Frontal cortex (tissue), 4 donors: ENCODE data around the gene HOXD13. TPM values are rescaled to one million over a fixed set of nuclear protein-coding genes. Genes with fewer than 3 reads are reported as not detected.

Source experiments
- DNase-seq, 2 donors: peaks; one replicate each; pipeline ENCODE4 v3.0.0; 2012; ENCODE audit warnings: low spot score in 2 of 2
- FAIRE-seq: peaks from 2 replicates; lab custom pipeline; 2012; peaks lifted over from hg19 to GRCh38; lab: Jason Lieb, UNC
- total RNA-seq: library from RNA; depleted of rRNA; stranded (reverse); fragments of >200 nt; gene quantifications from one replicate; pipeline ENCODE4 v1.2.3, GENCODE V29; 2014
- donor health status: control.
- donor health status: control.
- donor health status: control.

Gene HOXD13
- total RNA-seq, 1 donor from 2014 or later: not detected

DNA sequence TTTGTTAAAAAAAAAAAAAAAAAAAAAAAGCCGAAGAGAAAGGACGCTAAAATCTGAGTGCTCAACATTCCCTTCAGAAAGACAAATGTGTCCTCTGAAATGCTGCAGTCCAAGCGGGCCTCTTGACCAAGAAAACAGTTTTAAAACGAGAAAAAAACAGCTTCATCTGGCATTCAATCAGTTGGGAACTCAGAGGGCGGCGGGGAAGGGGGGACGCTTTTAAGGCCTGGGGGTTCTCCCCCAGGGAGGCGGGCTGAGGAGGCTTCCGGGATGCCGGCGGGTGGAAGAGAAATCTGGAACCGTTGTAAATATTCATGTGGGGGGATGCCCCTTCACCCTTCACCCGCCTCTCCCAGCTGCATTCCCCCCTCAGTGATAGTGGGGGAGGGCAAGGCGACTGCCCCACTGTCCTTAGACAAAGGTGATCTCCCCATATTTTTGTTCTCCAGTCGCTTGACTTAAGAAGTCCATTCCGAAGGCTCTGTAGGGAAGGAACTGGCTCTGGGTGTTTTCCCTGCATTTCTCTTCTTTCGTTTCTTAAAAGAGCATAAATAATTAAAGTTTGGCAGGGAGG, 11.3 kb downstream of the HOXD13 start:
- DNase-seq (no peak), FAIRE-seq (no peak)

DNA sequence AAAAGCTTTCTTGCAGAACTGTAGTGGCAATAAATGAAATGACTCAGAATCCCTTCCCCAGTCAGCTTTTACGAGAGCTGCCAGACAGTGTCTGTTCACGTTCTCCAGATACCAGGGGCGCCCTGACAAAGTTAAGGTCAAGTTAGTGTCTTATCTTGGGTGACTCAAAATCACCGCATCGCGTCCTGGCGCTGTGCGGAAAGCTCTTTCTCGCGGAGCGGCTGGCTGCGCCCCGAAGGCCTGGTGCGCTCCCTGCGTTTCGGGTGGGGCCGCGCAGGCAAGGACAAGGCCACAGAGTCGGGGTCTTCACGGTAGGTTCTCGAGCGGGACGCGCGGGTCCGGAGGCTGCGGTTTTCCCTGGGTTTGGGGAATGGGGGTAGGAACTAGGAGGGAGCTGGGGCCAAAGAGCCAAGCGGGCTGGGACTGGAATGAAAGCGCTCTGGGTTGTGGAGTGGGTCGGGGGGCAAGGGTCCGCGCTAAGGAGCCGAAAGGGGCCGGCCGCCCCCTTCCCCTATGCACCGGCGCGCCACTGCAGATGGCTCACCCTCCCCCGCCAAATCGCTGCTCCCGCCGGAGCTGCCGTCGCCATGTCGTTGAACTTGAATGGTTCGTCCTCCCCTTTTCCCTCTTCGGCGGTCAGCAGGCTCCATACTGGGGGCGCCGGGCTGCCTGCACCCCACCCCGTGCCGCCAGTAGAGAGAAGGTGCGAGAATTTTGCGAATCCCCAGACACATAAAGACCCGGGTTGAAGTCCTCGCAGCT, 12.0 kb downstream of the HOXD13 start:
- FAIRE-seq (no peak), DNase-seq (no peak)

DNA sequence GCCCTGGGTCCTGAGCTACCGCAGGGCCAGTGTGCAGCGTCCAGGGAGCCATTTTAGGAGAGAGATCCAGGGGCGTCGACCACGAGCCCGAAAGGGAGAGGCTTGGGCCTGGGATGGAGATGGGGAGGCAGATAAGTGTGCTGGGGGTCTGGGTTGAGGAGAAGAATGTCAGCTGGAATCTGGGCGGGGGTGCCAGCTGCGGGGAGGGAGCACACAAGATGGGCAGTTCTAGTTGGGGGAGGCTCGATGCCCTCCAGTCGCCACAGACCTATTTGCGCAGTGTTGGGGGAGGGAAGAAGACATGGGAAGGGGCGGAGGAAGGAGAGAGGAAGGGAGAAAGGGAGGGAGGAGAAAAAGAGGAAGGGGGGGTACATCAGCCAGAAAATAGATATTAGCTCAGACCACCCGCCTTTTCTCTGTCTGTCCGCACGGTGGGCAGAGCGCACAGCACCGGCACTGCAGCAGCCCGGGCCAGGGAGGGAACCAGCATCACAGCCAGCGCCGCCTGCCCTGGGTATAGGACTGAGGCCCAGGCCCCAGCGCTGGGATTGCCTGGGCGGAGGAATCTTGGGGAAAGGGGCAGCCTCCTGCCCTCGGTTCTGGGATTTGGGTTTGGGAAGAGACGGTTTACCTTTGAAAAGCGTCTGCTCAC, 12.7 kb downstream of the HOXD13 start:
- no peak for DNase-seq
- FAIRE-seq: no peak

DNA sequence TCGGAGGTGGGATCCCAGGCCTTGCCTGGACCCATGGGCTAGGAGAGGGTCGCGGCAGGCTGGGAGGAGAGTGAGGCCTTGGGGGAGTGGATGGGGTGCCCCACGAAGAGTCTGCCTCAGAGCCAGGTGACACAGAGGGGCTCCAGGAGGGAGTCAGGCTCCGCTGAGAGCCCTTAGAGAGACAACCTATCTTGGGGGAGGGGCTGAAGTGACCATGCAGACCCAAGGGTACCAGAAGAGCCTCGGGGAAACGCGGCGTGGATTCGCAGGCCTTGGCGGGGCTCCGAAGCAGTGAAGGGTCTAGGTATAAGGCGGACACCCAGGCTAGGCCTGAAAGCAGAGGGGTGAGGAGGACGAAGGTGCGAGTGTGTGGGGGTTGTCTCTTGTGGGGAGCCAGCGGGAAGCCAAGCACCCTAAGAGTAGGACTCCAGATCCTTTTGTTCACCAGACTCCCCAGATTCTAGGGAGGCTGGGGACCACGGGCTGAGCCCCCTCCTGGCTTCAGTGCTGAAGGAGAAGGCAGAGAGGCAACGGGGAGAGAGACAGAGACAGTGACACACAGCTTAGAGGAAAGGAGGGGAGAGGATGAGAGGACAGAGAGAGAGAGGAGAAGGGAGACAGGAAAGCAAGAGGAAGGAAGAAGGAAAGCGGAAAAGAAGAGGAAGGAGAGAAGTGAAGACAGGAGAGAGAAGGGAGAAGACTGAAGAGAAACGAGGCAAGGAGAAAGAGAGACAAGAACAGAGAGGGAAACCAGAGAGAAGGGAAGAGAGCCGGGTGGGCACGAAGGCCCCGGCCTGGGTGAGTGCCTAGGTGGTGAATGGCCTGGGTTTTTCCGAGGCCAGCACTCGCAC, 13.4 kb downstream of the HOXD13 start:
- no peak for DNase-seq
- FAIRE-seq: no peak

DNA sequence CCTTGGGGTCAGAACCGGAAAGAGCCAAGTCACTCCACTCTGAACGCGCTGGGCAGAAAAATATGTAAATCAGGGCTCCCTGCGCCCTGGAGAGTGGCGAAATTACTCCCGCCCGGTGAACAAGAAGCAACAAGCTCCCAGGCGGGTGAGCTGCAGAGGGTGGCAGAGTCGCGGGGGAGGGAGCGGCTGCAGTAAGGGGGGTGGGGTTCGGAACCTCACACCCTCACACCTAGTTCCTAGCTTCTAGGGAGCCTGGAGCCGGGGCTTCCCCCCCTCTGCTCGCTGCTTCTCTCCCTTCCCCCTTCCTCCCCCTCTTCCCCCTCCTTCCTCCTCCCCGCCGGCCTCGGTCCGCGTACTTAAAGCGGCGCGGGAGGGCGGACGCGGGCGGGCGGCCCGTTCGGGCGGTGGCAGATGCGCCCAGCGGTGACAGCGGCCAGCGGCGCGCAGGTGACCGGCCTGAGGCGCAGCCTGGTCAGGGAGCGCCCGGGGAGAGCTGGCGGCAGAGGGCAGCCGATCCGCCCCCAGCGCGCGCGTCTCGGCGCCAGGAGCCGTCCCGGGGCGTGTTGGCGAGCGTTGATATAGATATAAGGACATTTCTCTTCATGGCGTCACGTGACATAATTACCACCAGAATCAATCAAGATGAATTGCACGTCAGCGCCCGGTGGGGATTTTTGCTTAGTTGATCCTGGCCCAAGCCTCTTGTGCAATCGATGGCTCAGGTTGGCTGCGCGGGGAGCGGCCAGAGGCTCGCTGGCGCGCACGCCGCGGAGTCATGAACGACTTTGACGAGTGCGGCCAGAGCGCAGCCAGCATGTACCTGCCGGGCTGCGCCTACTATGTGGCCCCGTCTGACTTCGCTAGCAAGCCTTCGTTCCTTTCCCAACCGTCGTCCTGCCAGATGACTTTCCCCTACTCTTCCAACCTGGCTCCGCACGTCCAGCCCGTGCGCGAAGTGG, 14.3 kb downstream of the HOXD13 start, which contains the start of gene HOXD11:
HOXD11 (plus strand) TSS at position 700 of the 959 bp plus-strand sequence; CDS start at position 776, 76 bp downstream.
- FAIRE-seq: no peak
- DNase-seq: no peak

DNA sequence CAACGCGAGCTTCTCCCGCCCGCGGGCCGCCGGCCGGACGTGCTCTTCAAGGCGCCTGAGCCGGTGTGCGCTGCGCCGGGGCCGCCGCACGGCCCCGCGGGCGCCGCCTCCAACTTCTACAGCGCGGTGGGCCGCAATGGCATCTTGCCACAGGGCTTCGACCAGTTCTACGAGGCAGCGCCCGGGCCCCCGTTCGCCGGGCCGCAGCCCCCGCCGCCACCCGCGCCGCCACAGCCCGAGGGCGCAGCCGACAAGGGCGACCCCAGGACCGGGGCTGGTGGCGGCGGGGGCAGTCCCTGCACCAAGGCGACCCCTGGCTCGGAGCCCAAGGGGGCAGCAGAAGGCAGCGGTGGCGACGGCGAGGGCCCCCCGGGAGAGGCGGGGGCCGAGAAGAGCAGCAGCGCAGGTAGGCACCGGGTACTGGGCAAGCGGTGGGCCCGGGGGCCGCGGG, 15.2 kb downstream of the HOXD13 start:
- DNase-seq: no peak
- no peak for FAIRE-seq

DNA sequence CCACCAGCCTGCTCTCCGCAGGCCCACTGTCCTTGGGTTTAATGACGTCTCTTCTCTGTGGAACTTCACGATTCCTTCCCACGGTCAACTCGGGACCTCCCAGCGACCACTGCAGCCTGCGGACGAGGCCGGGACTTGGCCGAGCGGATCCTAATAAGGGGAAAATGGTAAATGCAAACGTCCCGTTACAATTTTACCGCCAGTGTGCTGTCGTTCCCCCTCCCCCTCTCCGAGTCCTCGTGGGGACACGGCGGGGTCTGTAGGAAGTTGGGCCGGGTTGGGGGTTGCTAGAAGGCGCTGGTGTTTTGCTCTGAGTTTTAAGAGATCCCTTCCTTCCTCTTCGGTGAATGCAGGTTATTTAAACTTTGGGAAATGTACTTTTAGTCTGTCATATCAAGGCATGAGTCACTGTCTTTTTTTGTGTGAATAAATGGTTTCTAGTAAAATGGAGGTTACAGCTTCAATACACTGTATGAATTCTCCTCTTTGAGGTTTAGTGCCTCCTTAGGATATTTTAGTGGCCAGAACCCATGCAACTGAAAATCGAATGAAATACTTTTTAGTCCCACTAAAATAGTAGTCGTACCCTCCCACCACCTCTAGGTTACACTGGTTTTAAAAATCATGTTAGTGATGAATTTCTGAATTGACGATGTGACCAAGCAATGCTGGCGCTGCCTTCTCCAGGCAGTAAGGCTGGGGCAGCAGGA, 16.8 kb downstream of the HOXD13 start:
- FAIRE-seq: no peak
- no peak for DNase-seq

DNA sequence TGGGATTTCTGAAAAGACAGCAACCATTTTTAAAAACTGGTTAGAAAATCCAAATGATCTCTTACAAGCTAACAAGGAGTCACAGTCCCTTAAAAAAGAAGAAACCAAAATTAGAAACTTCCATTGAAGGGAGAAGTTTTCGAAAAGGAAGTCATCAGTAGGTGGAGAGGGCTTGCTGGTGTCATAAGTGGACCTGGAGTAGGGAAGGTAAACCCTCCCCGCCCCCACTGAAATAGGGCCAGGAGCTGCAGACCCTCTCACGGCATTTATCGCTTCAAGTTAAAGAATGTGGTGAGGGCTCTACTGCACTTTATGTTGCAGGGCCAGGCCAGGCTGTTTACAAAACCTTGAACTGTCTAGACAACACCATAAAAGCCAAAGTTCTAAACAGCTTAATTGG, 17.4 kb downstream of the HOXD13 start:
- FAIRE-seq (no peak), DNase-seq (no peak)

DNA sequence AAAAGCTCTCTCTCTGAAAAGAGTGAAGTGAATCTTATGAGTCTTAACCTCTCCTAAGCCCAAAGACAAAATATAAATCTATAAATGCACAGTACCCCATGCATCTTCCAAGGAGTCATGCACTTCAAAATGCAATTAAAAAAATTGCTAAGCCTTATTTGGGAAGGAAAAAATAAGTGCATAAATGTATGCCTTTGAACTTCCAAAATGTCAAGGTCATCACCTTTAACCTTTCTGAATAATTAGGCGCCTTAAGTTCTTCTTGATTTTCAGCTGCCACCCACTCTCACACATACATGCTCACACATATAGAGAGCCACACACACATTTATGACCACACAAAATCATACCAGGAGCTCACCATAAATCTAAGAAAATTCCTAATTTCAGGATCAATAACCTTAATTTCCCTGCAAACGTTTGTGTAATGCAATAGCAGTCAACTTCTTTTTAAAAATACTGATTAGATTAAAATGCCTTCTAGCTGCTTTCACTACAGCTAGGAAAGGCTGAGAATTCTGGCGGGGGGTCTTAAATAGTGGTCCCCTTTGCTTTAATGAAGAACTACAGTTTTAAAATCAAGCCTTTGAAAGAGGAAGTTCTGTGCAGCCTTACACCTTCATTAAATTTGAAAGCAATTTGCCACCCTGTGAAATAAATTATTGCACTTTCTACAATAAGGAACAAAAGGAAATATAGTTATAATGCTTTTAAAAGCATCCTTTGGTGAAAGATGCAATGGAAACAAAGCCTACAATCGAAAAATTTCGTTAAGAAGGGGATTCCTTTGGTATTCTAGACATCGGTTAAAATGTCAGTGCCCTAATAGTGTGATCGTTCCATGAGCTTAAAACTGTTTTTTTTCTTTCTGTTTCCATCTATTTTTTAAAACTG, 18.1 kb downstream of the HOXD13 start:
- FAIRE-seq: no peak
- DNase-seq: no peak

DNA sequence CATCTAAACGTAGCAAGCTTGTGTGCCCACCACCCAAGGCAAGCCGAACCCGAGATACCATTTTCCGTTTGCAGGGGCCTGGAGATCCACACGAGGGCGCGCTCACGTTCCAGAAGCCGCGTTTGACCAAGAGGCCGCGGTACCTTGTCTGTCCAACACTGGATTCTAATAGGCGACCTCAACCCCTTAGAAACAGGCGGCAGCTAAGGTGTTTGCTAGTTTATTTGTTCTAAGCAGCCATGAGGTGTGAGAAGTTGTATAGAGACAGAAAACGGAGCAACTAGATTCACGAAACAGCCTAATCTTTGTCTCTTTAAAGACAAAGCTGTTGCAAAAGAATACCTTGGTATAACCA, 18.8 kb downstream of the HOXD13 start:
- no peak for DNase-seq
- FAIRE-seq: no peak

DNA sequence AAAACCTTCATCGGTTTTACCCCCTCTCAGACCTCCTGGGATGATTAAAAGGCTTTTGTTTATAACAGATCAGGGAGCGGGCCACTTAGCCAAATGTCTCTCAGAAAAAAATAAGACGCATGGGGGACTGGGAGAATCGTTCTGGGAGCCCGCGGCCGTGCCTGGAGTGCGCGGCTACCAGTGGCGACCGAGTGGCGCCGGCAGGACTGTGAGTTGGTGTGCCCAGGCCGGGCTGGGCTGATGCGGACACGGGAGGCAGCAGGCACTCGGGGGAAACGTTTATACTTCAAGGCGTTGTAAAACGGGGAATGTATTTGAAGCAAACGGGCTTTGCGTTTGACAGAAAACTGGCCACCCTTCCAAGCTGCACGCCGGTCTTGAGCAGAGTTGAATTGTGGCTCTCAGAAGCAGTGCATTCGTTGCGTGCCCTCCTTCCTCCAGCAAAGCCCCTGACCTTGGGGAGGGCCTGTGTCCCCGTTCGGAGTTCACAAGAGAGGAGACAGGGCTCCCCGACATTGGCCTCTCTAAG, 19.4 kb downstream of the HOXD13 start:
- DNase-seq: no peak
- no peak for FAIRE-seq

DNA sequence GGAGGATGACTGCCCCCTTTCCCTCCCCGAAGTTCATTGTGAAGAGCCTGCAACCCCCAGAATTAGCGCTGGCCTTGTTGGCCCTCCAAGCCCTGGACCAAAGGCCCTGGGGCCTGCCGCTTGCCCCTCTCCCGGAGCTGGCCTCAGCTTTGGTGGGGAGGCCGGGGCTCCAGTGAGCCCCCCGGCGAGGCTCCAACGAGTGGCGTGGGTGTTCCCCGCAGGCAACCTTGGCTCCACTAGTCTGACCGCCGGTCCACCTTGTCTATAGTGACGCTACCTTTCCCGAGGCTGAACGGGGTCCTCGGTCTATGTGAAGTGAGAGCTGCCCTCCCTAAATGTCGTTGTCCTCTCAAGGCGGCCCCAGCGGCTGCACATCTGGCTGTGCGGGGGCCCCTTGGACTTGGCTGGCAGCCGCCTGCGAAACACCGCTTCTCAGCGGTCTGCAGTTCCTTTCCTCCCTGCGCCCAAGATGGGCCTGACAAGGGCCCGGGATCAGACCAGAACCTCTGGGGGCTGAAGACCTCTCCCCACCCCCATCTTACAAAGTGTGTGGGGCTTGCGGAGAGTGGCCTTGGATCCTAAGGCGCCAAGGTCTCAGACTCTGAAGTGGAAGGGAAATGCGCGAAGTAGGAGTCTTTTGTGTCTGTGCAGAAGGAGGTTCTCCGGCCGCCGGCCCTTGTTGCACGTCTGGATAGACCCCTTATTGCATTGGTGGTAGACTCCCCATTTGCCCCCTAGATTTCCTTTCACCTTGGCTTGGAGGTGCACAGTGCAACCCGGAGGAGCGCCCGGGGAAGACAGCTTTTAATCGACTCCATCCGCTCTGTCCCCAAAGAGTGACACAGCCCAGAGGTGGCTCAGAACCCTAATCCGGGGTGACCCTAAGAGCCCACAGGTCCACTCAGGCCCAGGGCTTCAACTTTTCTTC, 20.1 kb downstream of the HOXD13 start:
- FAIRE-seq: no peak
- DNase-seq: no peak

DNA sequence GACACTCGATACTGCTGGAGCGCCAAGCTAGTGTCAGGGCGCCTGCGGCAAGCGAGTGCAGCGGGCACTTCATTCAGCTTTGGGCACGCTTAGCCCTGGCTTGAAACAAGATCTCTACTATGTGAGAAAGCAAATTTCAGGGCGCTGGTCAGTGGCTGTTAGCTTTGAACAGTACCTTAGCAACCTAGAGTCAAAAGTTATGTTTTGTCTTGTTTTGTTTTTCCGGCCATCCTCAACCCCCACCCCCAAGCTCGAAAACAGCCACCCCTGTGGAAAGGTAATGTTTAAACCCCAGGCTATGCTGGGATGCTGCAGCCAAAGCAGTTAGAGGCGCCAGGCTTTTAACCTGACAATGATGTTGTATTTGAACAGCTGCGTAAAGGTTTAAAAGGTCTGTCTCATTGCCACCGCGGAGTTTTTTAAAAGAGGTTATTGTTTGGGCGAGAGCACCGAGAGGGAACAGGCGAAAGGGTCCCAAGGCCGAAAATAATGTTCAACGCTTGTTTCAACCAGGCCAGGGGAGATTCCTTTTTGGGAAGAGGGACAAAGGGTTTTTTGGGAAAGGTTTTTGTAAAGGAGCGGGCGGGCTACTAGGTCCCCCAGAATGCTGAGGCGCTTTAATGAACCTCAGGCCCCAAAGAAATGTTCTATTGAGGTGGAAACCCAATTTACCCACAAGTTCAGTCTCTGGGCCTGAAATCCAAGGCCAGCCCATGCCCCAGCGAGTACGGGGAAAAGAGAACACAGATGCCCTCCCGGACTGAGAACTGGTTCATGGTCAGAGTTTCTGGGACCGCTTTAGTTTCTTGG, 21.8 kb downstream of the HOXD13 start:
- FAIRE-seq: no peak
- no peak for DNase-seq

DNA sequence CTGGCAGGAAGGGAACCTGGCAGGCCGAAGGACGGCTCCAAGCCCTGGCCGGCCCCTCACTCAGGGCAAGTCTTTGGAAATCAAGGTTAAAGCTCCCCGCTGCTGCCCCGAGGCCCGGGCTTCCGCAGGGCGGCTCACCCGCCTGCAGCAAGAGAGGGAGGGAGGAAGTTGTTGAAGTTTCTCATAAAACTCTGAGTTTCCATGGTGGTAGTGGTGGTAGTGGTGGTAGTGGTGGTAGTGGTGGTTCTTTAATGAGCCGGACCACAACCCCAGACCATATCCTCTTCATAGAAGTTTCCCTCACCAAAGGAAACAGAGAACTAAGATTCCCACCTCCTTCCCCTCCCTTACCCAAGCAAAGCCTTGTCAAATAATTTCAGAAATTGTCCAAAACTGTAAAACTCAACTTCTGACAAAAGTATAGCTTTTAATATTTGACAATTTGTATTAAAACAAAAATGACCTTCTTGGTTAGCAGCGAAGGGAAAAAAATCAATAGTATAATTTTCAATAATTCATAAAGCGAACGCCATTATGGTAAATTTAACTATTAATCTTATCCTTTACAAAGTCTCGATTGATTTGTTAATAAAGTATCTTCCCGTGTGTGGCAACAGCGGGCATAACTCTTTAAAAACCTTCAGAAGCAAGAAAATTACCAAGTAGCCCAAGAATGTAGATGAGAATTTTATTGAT, 22.6 kb downstream of the HOXD13 start:
- DNase-seq (no peak), FAIRE-seq (no peak)
